SIG-M5 treated with dmso at 0.1 percent for 504 hours (cell line): ENCODE data around the gene MCCC1.
A peak's percentile ranks its signal among the peaks of the same experiment; 100 is the strongest.

Experiments used
- DNase-seq: peaks from one replicate; lab custom pipeline; 2025; ENCODE audit not compliant: unreplicated experiment; lab: John Stamatoyannopoulos, UW

MCCC1 gene

DNA sequence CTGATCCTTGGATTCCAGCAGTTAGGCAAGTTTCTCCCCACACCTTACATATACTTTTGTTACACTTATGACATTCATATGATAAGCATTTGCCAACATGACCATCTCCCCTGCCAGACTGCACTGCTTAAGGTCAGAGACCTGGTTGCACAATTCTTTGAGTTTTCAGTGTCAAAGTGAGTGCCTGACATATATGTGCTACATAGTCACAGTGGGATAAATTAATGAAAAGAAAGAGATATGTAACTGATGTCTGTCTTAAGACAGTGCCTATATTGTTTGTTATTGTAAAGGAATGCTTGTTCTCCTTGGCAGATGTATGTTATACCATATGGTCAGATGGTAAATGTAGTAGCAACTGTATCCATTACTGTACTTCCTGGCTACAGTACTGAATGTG is 115.4 kb downstream of the MCCC1 start:
- DNase-seq = no peak

DNA sequence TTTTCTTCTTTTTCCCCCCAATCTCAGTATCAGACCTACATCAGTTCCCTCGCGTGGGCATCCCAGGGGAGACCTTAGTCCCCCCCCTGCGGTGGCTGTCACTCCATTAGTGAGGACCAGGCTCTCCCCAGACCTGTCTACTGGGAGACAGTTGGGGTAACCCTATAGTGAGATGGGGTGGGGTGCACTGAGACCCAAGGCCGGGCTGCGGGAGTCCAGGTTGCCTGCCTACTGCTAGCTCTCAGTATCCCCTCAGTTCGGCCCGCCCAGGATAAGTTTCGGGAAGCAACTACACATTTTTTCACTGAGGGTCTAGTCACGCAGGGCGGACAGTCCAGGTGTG is 118.3 kb downstream of the MCCC1 start:
- DNase-seq = no peak

DNA sequence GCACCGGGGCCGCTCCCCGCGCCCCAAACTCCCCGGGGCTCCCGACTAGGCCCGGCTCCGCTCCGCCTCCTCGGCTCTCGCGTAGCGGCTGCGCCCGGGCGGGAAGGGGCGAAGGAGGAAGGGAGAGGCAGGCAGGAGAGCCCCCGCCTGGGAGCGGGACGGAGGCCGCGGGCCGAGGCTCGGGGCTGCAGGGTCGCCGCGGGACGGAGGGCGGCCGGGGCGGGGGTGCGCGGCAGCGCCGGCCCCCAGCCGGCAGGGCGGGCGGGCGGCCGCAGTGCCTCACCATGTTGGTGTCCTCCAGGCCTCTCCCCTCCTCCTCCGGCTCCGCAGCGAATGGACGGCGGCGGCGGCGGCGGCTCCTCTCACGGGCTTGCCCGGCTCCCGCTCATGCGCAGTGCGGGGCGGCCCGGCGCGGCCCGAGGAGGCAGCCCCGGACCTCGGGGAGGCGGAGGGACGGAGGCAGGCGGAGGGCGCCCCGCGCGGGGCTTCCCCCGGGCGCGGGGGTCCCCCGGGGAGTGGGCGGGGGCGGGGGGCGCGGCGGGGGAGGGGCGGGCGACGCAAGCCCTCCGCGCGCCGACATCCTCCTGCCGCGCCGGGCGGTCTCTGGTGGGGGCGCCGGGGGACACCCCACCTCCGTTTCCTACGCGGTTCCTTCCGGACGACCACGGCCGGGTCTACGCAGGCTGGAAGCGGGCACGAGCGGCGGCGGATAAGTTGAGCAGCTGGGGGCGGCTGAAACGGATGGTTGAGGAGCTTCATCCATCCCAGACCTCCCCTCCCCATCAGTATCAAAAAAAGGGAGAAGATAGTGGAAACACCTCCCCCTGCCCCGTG is 118.9 kb downstream of the MCCC1 start, which contains the start of gene DCUN1D1:
DCUN1D1 (minus strand) TSS at position 335 of the 834 bp plus-strand sequence; CDS start at position 286, 49 bp downstream.
- peak; percentile 63 for DNase-seq

DNA sequence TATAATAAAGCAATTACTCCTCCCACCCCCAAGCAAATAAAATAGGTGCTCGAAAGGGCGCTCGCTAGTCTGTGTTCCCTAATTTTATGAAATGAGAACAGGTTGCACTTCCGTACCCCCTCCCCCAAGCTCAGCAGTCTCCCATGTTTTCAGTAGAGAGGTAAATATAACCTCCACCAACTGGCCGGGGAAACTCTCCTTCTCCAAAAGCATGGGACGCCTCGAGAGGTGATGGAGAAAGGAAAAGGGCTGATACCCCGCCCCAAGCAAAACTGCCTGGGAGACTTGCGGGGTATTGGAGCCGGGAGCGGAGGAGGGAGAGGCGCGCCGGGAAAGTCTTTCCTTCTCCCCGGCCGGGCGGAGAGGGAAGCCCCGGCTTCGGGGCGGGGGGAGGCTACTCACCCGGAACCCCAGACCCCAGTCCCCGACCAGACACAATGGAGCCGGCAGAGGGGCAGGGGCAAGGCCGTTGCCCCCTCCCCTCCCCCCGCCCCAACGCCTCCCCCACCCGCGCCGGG is 119.6 kb downstream of the MCCC1 start:
- peak; percentile 68 for DNase-seq

DNA sequence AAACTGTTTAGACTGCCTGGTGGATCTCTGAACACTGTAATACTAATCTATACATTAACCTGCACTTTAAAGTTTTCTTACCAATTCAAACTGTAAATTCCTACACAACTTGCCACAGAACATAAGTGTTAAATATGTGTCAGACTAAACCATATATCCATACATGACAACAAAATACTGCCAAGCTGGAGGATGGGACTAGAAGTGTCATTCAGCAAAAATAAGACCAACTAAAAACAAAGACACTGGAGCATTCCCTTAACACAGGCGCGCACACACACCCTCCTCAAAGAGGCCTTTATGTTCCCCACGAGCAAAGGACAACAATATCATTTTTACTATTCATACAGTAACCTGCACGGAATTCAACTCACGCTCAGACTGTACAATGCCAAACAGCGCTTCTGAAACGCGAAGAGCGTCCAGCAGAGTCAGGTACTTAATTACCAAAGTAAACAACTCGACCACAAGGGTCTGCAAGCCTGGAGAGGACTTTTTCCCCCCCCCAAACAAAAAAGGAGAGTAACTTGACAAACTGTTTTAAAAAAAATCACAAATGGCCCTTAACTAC is 120.1 kb downstream of the MCCC1 start:
- DNase-seq = no peak

DNA sequence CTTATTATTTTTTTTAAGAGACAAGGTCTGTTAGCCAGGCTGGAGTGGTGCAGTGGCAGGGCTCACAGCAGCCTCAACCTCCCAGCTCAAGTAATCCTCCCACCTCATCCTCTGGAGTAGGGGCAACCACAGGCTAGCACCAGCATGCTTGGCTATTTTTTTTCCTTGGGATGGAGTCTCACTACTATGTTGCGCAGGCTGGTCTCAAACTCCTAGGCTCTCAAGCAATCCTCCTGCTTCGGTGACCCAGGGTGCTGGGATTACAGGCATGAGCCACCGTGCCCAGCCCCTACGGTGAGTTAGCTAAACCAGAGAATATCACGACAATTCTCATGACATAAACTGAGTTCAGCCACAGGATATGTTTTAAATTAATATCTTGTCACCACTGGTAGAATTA is 120.9 kb downstream of the MCCC1 start:
- no peak for DNase-seq

DNA sequence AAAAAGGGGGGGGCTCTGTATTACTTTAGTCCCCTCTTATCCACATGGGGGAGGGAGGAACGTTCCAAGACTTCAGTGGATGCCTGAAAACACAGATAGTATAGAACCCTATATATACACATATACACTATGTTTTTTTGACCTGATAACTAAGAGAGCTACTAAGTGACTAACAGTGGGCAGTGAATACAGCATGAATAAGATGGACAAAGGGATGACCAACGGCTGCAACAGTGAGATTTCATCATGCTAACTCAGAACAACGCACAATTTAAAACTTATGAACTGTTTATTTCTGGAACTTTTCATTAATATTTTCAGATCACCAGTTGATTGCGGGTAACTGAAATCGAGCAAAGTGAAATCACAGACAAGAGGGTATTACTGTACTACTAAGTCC is 126.2 kb downstream of the MCCC1 start:
- DNase-seq = no peak

DNA sequence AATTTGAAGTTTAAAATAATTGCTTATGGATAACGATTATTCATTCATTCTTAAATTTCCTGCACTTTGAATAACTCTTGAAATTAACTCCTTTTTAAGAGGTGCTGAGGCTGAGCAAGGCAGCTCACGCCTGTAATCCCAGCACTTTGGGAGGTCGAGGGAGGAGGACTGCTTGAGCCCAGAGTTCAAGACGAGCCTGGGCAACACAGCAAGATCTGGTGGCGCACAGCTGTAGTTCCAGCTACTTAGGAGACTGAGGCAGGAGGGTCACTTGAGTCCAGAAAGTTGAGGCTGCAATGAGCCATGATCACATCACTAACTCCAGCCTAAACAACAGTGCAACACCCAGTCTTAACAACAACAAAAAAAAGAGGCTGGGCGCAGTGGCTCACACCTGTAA is 126.9 kb downstream of the MCCC1 start:
- DNase-seq = no peak

DNA sequence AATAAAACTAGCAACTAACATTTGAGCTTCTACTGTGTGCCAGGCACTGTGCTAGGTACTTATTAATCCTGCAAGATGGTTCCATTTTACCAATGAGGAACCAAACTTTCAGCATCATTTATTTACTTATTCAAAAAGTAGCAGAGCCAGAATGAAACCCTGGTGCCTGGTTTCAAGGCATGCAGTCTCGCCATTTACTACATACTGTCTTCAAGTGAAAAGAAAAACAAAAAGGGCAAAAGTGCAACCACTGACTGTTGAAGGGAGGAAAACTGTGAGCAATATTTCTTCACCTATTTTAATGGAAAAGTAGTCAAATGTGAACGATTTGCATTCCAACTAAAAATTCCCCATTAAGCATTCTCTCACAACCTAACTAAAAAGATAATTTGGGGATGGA is 127.7 kb downstream of the MCCC1 start:
- DNase-seq = no peak

DNA sequence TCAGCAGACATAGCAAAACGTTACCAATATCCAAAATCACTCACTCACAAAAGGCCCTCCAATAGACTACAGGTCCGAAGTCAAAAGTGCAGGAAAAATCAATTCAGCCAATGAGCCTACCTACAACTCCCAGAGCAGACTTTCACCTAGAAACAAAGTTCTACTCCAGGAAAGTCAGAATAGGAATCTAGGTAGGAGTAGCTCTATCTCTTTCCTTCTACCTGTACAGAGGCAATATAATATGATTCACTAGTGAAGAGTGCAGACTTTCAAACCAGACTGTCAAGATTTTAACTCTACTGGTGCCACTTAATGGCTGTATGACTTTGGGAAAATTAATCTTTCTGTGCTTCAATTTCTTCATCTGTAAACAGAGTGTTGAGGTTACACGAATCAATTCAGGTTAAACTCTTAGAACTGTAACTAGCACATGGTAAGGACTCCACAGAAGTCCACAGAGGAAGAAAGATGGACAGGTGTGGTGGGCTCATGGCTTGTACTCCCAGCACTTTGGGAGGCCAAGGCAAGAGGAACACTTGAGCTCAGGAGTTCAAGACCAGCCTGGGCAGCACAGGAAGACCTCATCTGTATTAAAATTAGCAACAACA is 128.4 kb downstream of the MCCC1 start:
- no peak for DNase-seq

DNA sequence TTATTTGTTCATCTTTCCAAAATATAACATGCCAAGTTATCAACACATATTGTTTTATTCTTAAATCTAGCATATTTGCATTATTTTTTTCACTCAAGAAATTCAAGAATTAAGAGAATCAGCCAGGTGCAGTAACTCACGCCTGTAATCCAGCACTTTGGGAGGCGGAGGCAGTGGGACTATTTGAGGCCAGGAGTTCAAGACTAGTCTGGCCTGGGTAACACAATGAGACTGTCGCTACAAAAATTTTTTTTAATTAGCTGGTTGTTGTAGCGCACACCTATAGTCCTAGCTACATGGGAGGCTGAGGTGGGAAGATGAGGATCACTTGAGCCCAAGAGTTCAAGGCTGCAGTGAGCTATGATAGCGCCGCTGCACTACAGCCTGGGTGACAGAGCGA is 129.4 kb downstream of the MCCC1 start:
- DNase-seq = no peak

DNA sequence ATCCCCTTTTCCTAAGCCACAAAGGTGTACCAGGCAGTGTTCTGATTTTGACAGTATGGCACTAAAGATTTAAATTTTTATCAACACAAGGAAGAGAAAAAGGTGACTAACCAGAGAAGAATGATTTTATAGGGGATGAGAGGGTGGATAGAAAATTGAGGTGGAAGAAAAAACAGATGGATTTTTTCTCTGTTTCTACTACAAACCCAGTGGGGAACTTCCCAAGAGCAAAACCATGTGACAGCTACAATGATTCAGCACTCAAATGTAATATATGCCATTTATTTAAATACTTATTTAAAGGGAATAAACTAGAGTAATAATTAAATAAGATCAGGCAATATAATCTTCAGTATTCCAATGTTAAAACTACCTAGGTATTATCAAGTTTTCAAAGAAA is 130.0 kb downstream of the MCCC1 start:
- DNase-seq = no peak

DNA sequence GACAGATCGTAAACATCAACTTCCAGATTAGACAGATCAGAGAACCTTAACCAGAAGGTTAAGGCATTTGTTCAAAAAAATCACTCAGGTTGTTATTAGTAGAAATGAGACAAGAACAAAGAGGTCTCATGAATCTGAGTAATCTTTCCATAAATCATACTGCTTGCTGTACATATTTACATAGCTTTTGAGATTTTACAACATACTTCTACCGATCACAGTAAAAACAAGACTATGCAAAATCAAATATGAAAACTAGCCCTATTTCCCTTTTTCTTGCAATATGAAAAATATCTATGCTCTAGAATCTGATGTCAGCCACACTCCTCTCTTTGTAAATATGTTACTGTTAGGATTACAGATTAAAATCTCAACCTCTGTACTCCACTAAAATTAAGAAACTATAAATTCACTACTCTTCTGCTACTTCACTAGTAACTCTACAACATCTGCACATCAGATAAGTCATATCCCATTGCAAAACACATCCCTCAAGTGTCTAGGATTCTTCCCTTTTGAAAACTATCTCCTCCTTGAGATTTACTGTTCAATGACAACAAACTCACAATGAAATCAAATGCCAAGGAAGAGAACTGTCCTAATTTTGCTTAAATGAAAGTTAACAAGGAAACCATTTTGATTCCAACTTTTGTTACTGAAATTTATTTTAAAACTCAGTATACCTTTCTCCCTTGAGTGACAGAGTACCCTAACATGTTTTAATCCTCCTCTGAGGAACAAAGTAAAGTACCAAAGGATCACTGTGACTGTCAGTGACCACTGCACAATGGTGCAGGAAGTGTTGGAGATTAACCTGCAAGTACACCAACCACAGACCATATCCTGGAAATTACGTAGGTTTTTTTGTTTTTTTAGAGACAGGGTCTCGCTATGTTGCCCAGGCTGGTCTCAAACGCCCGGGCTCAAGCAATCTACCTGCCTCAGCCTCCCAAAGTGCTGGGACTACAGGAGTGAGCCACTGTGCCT is 131.8 kb downstream of the MCCC1 start:
- DNase-seq = no peak

DNA sequence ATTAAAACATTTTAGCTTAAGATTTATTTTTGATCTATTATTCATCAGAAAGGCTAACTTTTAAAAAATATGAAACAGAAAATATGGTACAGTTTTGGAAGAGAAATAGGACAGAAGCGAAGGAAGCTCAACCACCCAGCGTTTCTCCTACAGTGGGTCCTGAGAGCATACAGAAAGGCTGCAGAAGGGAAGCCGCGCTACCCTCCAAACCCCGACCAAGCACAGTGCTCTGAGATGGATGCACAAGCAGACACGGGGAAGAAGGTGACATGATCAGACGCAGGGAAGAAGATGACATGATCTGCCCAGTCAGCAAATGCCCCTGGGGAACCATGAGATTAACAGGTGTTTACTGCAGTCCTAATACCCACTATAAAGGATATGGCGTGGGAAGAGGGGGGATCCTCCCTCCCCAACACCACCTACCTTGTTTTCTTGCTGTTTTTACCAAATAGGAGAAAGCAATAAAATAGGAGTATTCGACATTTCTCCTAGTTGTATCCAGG is 133.4 kb downstream of the MCCC1 start:
- DNase-seq = no peak
